ENCODE measurements around the gene LSAMP. TPM values are rescaled to one million over a fixed set of nuclear protein-coding genes. Genes with fewer than 3 reads are reported as not detected.

LSAMP gene
- total and polyA plus RNA-seq, 2 of the 4 experiments (the other 2 are of a cell fraction): 7.9 to 8.0 TPM

- dilution Hi-C loops (cut with HindIII; ENCODE audit: low sequenced_read_pairs, unreplicated experiment) (no loop called here), in situ Hi-C loops (cut with MboI; ENCODE audit: low sequenced_read_pairs) (no loop called here), intact Hi-C loops (cut with micrococcal nuclease) (no loop called here)
- no CpG with 5 or more reads among the region's 2 CpGs for WGBS, 2 experiments (ENCODE audit: extremely low coverage in 2 of 2, insufficient read length in 1 of 2)
- Histone ChIP-seq H3K36me3 (ENCODE audit: control insufficient read depth, insufficient read depth, low read length) (no peaks in the 10 kb centered on the region), H3K18ac (ENCODE audit: low read depth, low read length) (no peak overlapping the region), H3K4me1 (ENCODE audit: control insufficient read depth, insufficient read depth, low read length) (no peaks in the 10 kb centered on the region), H4K20me1 (ENCODE audit: insufficient read depth, low read length) (no peaks in the 10 kb centered on the region), H3K27me3 (ENCODE audit: control insufficient read depth, insufficient read depth, low read length) (no peaks in the 10 kb centered on the region), H3K9me3 (ENCODE audit: control insufficient read depth, insufficient read depth, low read length) (no peaks in the 10 kb centered on the region), H3K4me3 (ENCODE audit: insufficient read depth, low read depth, low read length) (no peak overlapping the region), H2AK5ac (ENCODE audit: low read depth, low read length) (no peak overlapping the region), H2BK20ac (ENCODE audit: low read depth, low read length) (no peak overlapping the region), H4K8ac (ENCODE audit: low read depth in 2 of 2, low read length in 2 of 2) (no peak overlapping the region), H3K14ac (replicated peaks; ENCODE audit: low read depth, low read length) (no peak overlapping the region), H4K5ac (ENCODE audit: low read depth, low read length) (no peak overlapping the region), H3K9ac (ENCODE audit: low read depth, low read length) (no peak overlapping the region), H4K91ac (ENCODE audit: insufficient read depth, low read depth, low read length) (no peak overlapping the region), H3K79me1 (ENCODE audit: low read depth in 1 of 2, low read length in 2 of 2) (no peaks in the 10 kb centered on the region), H3K4me2 (ENCODE audit: low read depth, low read length) (no peak overlapping the region), H2BK5ac (ENCODE audit: low read depth, low read length, poor library complexity, severe bottlenecking) (no peak overlapping the region), H3K4ac (ENCODE audit: low read depth, low read length) (no peak overlapping the region), H2AK9ac (replicated peaks; ENCODE audit: low read depth, low read length, poor library complexity) (no peak overlapping the region), H2AFZ (replicated peaks; ENCODE audit: low read length, poor library complexity) (no peak overlapping the region), H2BK15ac (ENCODE audit: low read depth, low read length) (no peak overlapping the region), H3K23ac (ENCODE audit: low read depth, low read length) (no peak overlapping the region), H3K9me1 (ENCODE audit: insufficient read depth, low read length) (no peaks in the 10 kb centered on the region), H2BK120ac (ENCODE audit: low read depth, low read length) (no peak overlapping the region), H3K56ac (ENCODE audit: extremely low read depth, insufficient read depth, low read length) (no peak overlapping the region), H3K27ac (ENCODE audit: insufficient read depth, low read length) (no peak overlapping the region)
- CTCF ChIA-PET: interaction anchor here (1.3 kb wide), 1 partner anchor 9 kb away, joined by 3 read pairs; no protein-coding TSS in a partner anchor
- no peak for ATAC-seq (ENCODE audit: low read depth)
- TF ChIP-seq ELK1 (IDR thresholded peaks at IDR 0.05; ENCODE audit: borderline replicate concordance, low read depth, low read length) (no peak), CTCF (conservative IDR thresholded peaks at IDR 0.05; ENCODE audit: low read depth, low read length) (no peak)
- no TSS peak for BruUV-seq (replicated peaks)
- DNase-seq: no peak
- POLR2A ChIA-PET (ENCODE audit: unreplicated experiment): no interaction called here
Observed at GRCh38 chr3:116058844-116059243, 386.4 kb downstream of the LSAMP start.
